Measurements from ENCODE around the gene FOXA1.

GRCh38 chr14:37637341-37637740 is 42.3 kb upstream of the FOXA1 start:
- no peak for TF ChIP-seq CTCF (IDR thresholded peaks at IDR 0.05; ENCODE audit: low read length)
- no peak for TF ChIP-seq EZH2phosphoT487 (IDR thresholded peaks at IDR 0.05; ENCODE audit: low read length)

Data from MM.1S (cell line).